Measurements from ENCODE around the gene SLC26A2.

Gene SLC26A2

DNA sequence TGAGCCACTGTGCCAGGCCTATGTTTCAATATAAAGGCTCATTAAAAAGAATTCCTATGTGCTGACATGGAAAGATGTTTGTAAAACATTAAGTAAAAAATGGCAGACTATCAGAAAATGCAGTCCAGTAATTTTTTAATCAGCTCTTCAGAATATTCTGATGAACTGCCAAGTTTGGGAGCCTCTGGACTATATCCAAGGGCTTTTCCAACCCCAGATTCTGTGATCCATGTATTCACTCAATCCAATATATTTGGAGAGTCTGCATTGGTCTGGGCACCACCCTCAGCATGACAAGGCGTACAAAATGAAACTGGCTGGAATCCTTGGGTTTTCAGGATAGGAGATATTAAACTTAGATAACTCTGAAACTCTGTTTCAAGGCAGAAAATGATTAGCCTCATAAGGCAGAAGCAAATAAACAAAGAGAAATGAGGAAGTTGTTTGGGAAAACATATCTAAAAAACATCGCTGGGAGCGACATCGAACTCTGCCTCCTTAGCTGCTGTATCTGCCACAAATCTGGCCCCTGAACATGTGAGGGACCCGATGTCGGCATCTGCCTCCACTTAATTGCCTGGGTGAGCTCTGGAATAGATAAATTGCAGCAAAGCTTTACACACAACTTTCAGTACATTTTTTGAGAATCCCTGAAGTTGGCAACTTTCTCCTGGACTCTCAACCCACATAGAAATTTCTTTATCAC is 30.4 kb upstream of the SLC26A2 start:
- no peaks in the 10 kb centered on the region for H3K27me3 ChIP-seq (replicated peaks; ENCODE audit: control insufficient read depth, insufficient read depth, low read length)
- no peaks in the 10 kb centered on the region for H3K36me3 ChIP-seq (ENCODE audit: control insufficient read depth, insufficient read depth, low read length)
- no peak for DNase-seq (ENCODE audit: extremely low read depth, insufficient read length)
- no peak overlapping the region for H3K4me3 ChIP-seq (replicated peaks; ENCODE audit: low read depth, low read length)
- TF ChIP-seq, protein P1, sequence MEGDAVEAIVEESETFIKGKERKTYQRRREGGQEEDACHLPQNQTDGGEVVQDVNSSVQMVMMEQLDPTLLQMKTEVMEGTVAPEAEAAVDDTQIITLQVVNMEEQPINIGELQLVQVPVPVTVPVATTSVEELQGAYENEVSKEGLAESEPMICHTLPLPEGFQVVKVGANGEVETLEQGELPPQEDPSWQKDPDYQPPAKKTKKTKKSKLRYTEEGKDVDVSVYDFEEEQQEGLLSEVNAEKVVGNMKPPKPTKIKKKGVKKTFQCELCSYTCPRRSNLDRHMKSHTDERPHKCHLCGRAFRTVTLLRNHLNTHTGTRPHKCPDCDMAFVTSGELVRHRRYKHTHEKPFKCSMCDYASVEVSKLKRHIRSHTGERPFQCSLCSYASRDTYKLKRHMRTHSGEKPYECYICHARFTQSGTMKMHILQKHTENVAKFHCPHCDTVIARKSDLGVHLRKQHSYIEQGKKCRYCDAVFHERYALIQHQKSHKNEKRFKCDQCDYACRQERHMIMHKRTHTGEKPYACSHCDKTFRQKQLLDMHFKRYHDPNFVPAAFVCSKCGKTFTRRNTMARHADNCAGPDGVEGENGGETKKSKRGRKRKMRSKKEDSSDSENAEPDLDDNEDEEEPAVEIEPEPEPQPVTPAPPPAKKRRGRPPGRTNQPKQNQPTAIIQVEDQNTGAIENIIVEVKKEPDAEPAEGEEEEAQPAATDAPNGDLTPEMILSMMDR (IDR thresholded peaks at IDR 0.05; ENCODE audit: insufficient read depth, low read length, poor library complexity, severe bottlenecking) = no peak

DNA sequence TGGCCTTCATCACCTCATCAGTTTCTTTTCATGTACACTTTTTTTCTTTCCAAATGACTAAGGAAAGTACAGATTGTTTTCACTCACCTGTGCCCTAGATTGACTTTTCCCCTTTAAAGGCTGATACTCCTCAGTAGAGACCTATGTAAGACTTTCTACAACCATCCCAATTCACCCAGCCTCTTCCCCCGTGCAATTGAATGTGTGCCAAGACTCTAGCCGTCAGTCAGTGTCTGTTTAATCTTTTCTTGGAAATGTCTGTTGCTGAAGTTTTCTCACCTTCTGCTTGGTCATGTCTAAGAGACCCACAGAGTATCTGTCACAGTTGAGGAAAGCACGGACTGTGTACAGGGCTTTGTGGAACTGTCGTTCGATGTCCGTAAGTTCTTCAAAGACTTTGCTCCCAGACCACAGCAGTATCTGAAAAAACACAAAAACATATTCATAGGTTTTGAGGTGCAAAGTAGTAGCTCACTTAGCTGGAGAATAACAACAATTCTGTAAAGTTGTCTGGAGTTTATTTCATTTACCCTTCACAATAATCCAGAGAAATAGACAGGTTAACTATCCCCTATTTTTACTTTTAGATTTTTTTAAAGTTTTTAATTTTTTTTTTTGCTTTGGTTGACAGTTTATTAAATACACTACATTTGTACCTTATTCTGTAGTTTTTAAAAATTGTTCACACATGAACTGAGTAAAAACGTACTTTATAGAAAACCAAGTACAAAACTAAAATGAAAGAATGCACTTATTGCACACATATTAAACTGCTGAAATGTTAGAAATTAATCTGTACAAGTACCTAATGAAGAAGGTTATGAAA is 29.6 kb upstream of the SLC26A2 start:
- no peak for DNase-seq (ENCODE audit: extremely low read depth, insufficient read length)
- TF ChIP-seq, protein P1 (IDR thresholded peaks at IDR 0.05; ENCODE audit: insufficient read depth, low read length, poor library complexity, severe bottlenecking) = no peak
- no peaks in the 10 kb centered on the region for H3K36me3 ChIP-seq (ENCODE audit: control insufficient read depth, insufficient read depth, low read length)
- H3K4me3 ChIP-seq (replicated peaks; ENCODE audit: low read depth, low read length) = no peak overlapping the region
- no peaks in the 10 kb centered on the region for H3K27me3 ChIP-seq (replicated peaks; ENCODE audit: control insufficient read depth, insufficient read depth, low read length)

DNA sequence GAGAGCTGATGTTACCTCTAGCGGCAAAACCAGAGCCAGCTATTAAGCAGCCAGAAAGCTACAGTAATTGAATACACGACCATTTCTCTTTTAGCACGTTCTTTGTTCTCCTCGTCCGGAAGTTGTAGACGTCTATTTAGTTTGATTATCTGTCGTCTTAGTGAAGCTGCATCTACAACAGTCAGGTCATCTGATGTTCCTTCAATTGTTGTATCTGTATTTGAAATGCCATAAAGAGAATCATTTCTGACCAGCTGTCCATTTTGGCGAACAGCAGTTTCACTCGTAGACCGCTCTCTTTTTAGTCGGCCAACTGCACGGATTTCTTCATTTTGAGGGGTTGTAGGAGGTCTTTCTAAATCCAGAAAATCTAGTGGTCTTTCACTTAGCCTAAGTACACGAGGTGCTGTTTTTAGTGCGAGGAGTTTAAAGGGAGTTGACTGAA is 28.5 kb upstream of the SLC26A2 start:
- Histone ChIP-seq H3K27me3 (replicated peaks; ENCODE audit: control insufficient read depth, insufficient read depth, low read length) (no peaks in the 10 kb centered on the region), H3K4me3 (replicated peaks; ENCODE audit: low read depth, low read length) (no peak overlapping the region), H3K36me3 (ENCODE audit: control insufficient read depth, insufficient read depth, low read length) (no peaks in the 10 kb centered on the region)
- no peak for DNase-seq (ENCODE audit: extremely low read depth, insufficient read length)
- TF ChIP-seq, protein P1 (IDR thresholded peaks at IDR 0.05; ENCODE audit: insufficient read depth, low read length, poor library complexity, severe bottlenecking) = no peak

- Histone ChIP-seq H3K27me3 (replicated peaks; ENCODE audit: control insufficient read depth, insufficient read depth, low read length) (no peaks in the 10 kb centered on the region), H3K36me3 (ENCODE audit: control insufficient read depth, insufficient read depth, low read length) (no peaks in the 10 kb centered on the region), H3K4me3 (replicated peaks; ENCODE audit: low read depth, low read length) (no peak overlapping the region)
- TF ChIP-seq, protein P1 (IDR thresholded peaks at IDR 0.05; ENCODE audit: insufficient read depth, low read length, poor library complexity, severe bottlenecking) = no peak
- no peak for DNase-seq (ENCODE audit: extremely low read depth, insufficient read length)
Measured at GRCh38 chr5:149932445-149933350, 27.9 kb upstream of the SLC26A2 start.

- no peaks in the 10 kb centered on the region for H3K27me3 ChIP-seq (replicated peaks; ENCODE audit: control insufficient read depth, insufficient read depth, low read length)
- no peak for DNase-seq (ENCODE audit: extremely low read depth, insufficient read length)
- H3K4me3 ChIP-seq (replicated peaks; ENCODE audit: low read depth, low read length) = no peak overlapping the region
- TF ChIP-seq, protein P1 (IDR thresholded peaks at IDR 0.05; ENCODE audit: insufficient read depth, low read length, poor library complexity, severe bottlenecking) = no peak
- no peaks in the 10 kb centered on the region for H3K36me3 ChIP-seq (ENCODE audit: control insufficient read depth, insufficient read depth, low read length)
Measured at GRCh38 chr5:149935431-149935901, 25.1 kb upstream of the SLC26A2 start.
